22Rv1 (cell line): Measurements from ENCODE around the gene IL1F10.
A peak's percentile ranks its signal among the peaks of the same experiment; 100 is the strongest.

ENCODE experiments used
- H3K27ac ChIP-seq: fragments of 450-650 bp; 2 replicates; pipeline ENCODE4 v1.5.1; 2017
- CTCF ChIP-seq: fragments of 450-650 bp; IDR thresholded peaks from 2 replicates; pipeline ENCODE4 v1.5.1; 2017; ENCODE audit warnings: mild to moderate bottlenecking
- ZFX ChIP-seq: fragments of 450-650 bp; IDR thresholded peaks from 2 replicates; pipeline ENCODE4 v1.6.1; 2017; ENCODE audit warnings: antibody characterized with exemption, borderline replicate concordance

The IL1F10 gene

GRCh38 chr2:113064281-113064680 is 3.5 kb upstream of the IL1F10 start:
- H3K27ac ChIP-seq, result no peak overlapping the region
- TF ChIP-seq CTCF (no peak), ZFX (no peak)

GRCh38 chr2:113064898-113065297 is 2.9 kb upstream of the IL1F10 start:
- H3K27ac ChIP-seq, result no peak overlapping the region
- TF ChIP-seq ZFX, result no peak
- TF ChIP-seq CTCF, result no peak

- TF ChIP-seq CTCF (no peak), ZFX (no peak)
- peak overlapping the region; percentile 51 for H3K27ac ChIP-seq
Observed at GRCh38 chr2:113068249-113068648, 479 bp downstream of the IL1F10 start.

- H3K27ac ChIP-seq, result peak overlapping the region; percentile 51
- no peak for TF ChIP-seq ZFX
- TF ChIP-seq CTCF, result no peak
Observed at GRCh38 chr2:113068706-113069485, 1.1 kb downstream of the IL1F10 start.

- TF ChIP-seq ZFX (no peak), CTCF (no peak)
- H3K27ac ChIP-seq, result peak overlapping the region; percentile 51; the same call in 1 of the 2 replicates
Observed at GRCh38 chr2:113069676-113070605, 2.2 kb downstream of the IL1F10 start.

GRCh38 chr2:113070606-113070975 is 2.8 kb downstream of the IL1F10 start:
- H3K27ac ChIP-seq, result no peak overlapping the region
- no peak for TF ChIP-seq ZFX
- TF ChIP-seq CTCF, result no peak

GRCh38 chr2:113072584-113072983 is 4.8 kb downstream of the IL1F10 start:
- TF ChIP-seq ZFX (no peak), CTCF (no peak)
- H3K27ac ChIP-seq, result no peak overlapping the region
